ENCODE data around the gene MIPEP. TPM values are rescaled to one million over a fixed set of nuclear protein-coding genes. Genes with fewer than 3 reads are reported as not detected.

The MIPEP gene
- total and polyA plus RNA-seq, 9 of the 15 experiments (the other 6 are each of a cell fraction or from before 2014, with no cell fraction given), result 1.7 to 19.3 (median 13.1) TPM

- Histone ChIP-seq H3K27me3 (ENCODE audit: control insufficient read depth in 2 of 2, insufficient read depth in 2 of 2, low read length in 2 of 2) (no peaks in the 10 kb centered on the region), H3K9me3 (replicated peaks; ENCODE audit: control insufficient read depth, insufficient read depth, low read depth, low read length) (no peaks in the 10 kb centered on the region), H3K4me3 (no peak overlapping the region), H3K9me1 (ENCODE audit: control insufficient read depth, insufficient read depth, low read length) (no peaks in the 10 kb centered on the region), H3K9ac (ENCODE audit: insufficient read depth in 1 of 2, low read depth in 2 of 2, low read length in 2 of 2) (no peak overlapping the region), H3K4me2 (ENCODE audit: insufficient read depth, low read length) (no peak overlapping the region), H3K27ac (ENCODE audit: extremely low read depth, low read depth, low read length) (no peak overlapping the region), H2AFZ (ENCODE audit: low read depth, low read length) (no peak overlapping the region), H3K79me2 (ENCODE audit: control insufficient read depth, insufficient read depth, low read length) (no peaks in the 10 kb centered on the region), H3K36me3 (ENCODE audit: control insufficient read depth, insufficient read depth, low read length) (no peaks in the 10 kb centered on the region), H3K4me1 (replicated peaks in 1 of 2; ENCODE audit: control insufficient read depth in 2 of 2, insufficient read depth in 2 of 2, low read length in 2 of 2) (no peaks in the 10 kb centered on the region), H4K20me1 (replicated peaks; ENCODE audit: control insufficient read depth, insufficient read depth, low read length) (no peaks in the 10 kb centered on the region)
- ATAC-seq (no peak), FAIRE-seq (no peak), DNase-seq (ENCODE audit: extremely low read depth in 1 of 4, low spot score in 3 of 4) (no peak)
- 10% methylated on average over 2 of the region's 2 CpGs for WGBS (ENCODE audit: insufficient coverage, low coverage, missing lambda C conversion rate)
- no TSS peak for BruUV-seq (replicated peaks)
- in situ Hi-C loops (cut with MboI), result no loop called here
- intact Hi-C loops (cut with micrococcal nuclease), result no loop called here
- CTCF ChIA-PET (ENCODE audit: low intra/inter-chr PET ratio), result no interaction called here
- peak; percentile 36; the same call in 1 of the 2 replicates for TF ChIP-seq CEBPB (tag; IDR thresholded peaks at IDR 0.05)
- peak; percentile 76 for TF ChIP-seq ATF3 (IDR thresholded peaks at IDR 0.05)
- no peak for TF ChIP-seq ATF3 (CRISPR knock-in tag; conservative IDR thresholded peaks at IDR 0.05)
- TF ChIP-seq CEBPG (CRISPR knock-in tag; IDR thresholded peaks at IDR 0.05), result no peak
- peak in 1 of 2 experiments; percentile 81; a peak in 3 of 4 replicates for TF ChIP-seq CEBPG (tag; conservative IDR thresholded peaks at IDR 0.05 in 1 of 2, IDR thresholded peaks at IDR 0.05 in 1 of 2)
- no peak for TF ChIP-seq CBX5 (IDR thresholded peaks at IDR 0.05; ENCODE audit: borderline replicate concordance, low read depth)
- no peak for TF ChIP-seq POLR2H (tag; IDR thresholded peaks at IDR 0.05; ENCODE audit: low read depth)
- POLR2A ChIA-PET, result no interaction called here
These were observed 111.1 kb downstream of the MIPEP start for GRCh38 chr13:23778002-23778652.

Measured in K562 (cell line).